GM19467 (cell line): Measurements from ENCODE around the gene REV3L.
"Not testable (repeated sequence)": the region's sequence is repeated elsewhere in the genome, so short reads cannot be mapped to it uniquely, and the experiment has no call there.

Experiments used
- ATAC-seq: cut with Tn5 transposase; IDR thresholded peaks from one replicate; pipeline ENCODE4 v1.9.1; 2021; ENCODE audit warnings: mild to moderate bottlenecking, moderate library complexity; ENCODE audit not compliant: unreplicated experiment

The REV3L gene

DNA sequence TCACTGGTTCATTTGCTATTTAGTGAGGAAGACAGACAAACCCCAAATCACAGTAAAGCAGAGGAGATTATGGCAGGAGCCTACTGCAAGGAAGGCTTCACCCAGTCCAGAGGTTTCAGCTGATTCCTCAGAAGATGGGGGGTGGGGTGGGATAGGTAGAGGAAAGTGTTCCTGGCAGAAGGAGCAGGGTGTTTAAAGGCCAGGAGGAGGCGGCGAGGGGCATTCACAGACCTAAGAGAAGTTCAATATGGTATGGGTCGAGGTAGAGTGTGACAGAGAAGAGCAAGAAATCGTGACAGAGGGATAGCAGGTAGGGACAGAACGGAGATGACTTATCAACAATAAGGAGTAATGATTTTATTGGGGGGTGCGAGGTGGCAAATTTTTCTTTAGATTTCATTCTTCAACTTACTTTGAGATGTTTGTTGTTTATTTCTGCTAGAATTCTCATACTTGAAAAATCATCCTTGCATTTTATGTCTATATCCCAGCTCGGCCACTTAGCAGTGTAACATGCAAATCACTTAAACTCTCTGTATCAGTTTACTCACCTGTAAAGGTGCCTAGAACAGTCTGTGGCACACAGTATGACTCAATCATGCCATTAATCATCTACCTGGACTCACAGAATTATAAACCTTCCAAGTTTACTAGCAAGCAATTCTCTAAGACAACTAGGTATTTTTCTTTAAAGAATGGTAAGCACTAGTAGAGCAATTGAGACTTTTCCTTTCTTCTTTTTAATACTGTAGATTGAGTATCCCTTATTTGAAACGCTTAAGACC lies 176.7 kb downstream of the REV3L start:
- no peak for ATAC-seq

DNA sequence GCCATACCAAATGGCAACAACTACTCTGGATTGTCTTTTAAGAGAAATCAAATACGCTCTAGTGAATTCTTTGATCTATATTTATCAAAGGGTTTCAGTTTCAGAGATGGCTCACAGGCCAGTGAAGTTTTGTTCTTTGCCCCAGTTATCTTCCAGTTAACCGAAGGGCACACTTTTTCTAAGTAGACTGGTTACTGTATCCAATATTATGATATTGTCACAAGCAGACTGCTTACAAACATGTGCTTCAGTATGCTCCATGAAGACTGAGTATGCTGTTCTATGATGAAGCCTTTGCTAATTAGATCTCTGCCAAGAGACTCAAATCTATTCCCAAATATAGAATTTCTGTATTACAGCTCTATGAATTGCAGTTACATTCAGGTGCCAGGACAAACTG lies 181.1 kb downstream of the REV3L start:
- peak; percentile 57 for ATAC-seq

DNA sequence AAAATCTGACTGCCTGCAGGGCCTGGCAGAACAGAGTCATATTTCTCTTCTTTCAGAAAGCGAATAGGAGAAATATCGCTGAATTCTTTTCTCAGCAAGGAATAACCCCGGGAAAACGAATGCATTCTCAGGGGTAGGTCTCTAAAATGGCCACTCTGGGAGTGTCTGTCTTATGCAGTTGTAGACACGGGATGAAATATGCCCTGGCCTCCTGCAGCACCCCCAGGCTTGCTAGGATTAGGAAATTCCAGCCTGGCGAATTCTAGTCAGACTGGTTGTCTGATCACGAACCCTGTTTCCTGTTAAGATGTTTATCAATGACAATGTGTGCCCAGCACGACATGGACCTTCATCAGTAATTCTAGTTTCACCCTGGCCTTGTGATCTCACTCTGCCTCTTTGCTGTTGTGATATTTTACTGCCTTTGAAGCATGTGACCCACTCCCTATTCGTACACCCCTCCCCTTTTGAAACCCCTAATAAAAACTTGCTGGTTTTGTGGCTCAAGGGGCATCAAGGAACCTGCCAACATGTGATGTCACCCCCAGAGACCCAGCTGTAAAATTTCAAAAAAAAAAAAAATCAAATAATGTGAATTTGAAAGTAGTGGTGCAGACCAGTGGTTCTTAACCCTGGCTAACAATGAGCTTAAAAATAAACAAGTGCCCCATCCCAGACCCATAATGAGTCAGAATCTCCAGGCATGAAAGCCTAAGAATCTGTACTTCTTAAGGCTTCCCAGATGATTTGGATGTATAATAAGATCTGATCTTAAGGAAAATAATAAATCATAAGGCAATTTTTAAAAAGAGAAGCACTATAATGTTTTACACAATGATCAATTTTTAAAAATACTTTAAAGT lies 181.8 kb downstream of the REV3L start:
- ATAC-seq: not testable (repeated sequence)

DNA sequence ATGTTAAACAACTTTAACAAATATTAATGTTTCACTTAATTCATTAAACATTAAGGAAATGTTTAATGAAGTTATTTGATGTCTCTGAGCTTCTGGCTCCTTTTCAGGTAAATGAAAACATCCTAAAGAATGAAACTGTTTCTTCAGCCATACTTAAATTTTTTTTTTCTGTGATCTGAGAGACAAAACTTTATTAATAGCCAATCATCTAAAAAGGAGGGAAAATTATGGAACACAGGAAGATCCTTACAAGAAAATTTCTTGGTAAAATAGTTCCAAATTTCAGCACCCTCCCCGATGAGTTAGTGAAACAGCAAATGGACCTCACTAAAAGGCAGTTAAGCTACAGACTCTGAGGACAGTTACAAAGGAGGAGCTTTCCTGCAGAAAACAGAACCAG lies 185.2 kb downstream of the REV3L start:
- no peak for ATAC-seq

DNA sequence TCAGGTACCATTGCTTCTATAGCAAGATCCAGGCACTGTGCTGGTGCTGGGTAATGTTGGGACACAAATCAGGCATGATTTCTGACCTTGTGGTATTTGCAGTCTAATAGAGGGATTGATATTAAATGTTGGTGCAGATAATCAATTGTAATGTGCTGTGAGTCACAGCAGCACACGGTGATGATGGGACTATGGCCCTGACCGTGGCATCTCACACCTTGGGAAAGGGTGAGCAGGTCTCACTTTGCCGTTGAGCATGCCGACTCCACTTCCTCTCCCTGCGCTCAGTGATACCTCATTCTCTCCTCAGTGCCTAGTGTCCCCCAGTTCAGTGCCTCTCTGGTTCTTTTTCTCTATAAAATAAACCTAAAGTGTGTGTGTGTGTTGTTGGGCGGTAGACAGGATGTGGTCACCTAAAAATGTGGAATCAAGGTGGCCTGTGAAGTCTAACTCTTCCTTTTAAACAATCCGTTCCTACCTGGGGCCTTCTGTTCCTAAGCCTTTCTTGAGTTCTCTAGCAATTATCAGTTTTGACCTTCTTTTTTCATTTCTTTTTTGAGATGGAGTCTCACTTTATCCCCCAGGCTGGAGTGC lies 188.5 kb downstream of the REV3L start:
- ATAC-seq: no peak

DNA sequence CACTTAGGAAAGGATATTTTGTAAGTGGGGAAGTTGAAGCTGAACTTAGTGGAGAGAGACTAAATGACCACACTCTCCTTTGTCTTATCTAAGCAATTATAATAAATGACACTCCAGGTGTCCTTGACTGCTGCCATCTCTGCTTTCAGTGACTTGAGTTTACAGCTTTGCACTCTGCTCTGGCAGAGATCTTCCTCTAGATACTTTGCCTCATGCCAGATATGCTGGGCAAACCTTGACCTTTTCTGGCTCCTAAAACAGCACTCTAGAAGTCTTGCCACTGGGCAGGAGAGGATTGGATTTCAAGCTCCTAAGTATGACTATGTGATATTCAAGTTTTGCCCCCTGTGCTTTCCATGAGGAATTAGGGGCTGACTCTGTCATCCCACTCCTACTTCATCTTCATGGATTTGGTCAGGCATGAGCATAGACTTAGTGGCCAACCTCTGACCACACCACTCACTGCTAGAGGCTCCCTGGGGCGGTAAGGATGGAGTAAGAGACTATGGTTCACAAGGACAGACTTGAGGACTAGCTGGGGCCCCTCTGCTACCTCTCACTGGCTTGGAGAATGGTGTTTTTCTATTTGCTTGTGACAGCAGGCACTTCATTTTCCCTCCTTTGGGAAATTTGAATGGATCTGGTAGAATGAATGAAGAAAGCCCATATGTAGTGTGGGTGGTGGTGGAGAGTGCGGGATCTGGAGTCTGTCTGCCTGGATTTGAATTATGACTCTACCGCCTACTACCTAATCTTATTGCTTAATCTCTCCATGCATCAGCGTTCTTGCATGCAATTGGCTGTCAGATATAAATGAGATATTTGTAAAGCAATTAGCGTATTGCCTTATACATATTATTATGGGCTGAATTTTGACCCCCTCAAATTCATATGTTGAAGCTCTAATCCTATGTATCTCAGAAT lies 191.4 kb downstream of the REV3L start:
- ATAC-seq: peak; percentile 21

DNA sequence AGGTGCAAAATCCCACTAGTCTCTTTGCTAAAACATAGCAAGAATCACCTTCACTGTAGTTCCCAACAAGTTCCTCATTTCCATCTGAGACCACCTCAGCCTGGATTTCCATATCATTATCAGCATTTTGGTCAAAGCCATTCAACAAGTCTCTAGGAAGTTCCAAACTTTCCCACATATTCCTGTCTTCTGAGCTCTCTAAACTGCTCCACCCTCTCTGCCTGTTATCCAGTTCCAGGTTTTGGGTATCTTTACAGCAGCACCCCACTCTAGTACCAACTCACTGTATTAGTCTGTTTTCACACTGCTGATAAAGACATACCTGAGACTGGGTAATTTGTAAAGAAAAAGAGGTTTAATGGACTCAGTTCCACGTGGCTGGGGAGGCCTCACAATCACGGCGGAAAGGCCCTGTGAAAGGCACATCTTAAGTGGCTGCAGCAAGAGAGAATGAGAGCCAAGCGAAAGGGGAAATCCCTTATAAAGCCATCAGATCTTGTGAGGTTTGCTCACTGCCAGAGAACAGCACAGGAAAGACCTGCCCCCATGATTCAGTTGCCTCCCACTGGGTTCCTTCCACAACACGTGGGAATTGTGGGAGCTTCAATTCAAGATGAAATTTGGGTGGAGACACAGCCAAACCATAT lies 192.2 kb downstream of the REV3L start:
- ATAC-seq: peak; percentile 85

DNA sequence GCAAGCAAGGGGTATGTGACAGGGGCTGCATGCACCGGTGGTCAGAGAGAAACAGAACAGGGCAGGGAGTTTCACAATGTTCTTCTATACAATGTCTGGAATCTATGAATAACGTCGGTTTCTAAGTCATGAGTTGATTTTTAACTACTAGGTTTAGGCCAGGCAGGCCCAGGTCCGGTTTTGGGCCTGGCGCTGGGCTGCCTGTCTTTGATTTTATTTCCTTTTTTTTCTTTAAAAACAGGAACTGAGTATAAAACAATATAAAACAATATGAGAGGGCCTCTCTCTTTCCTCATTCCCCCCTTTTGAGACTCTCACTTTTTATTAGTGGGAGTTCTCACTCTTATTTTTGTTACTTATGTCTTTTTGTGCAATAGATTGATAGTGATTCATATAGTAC lies 198.7 kb downstream of the REV3L start:
- ATAC-seq: not testable (repeated sequence)

DNA sequence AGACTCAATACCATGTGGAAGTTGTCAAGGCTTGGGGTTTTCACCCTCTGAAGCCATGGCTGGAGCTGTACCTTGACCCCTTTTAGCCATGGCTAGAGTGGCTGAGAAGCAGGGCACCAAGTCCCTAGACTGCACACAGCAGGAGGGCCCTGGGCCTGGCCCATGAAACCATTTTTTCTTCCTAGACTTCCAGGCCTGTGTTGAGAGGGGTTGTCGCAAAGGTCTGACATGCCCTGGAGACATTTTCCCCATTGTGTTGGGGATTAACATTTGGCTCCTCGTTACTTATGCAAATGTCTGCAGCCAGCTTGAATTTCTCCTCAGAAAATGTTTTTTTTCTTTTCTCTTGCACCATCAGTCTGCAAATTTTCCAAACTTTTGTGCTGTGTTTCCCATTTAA lies 199.3 kb downstream of the REV3L start:
- ATAC-seq: no peak

DNA sequence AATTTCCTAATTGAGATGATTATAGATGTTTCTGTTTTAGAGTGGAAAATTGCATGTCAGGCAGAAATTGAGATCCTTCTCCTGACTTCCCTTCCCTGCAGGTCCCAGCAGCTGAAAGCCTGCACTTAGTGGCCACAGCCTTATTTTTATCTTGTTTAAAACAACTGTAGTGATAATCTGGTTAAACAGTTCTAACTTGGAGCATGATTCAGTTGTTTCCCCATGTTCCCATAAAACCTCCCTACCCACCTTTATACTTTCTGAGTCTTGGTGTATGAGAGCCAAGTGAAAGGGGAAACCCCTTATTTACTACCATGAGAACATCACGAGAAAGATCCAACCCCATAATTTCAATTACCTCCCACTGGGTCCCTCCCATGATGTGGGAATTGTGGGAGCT lies 200.5 kb downstream of the REV3L start:
- no peak for ATAC-seq

DNA sequence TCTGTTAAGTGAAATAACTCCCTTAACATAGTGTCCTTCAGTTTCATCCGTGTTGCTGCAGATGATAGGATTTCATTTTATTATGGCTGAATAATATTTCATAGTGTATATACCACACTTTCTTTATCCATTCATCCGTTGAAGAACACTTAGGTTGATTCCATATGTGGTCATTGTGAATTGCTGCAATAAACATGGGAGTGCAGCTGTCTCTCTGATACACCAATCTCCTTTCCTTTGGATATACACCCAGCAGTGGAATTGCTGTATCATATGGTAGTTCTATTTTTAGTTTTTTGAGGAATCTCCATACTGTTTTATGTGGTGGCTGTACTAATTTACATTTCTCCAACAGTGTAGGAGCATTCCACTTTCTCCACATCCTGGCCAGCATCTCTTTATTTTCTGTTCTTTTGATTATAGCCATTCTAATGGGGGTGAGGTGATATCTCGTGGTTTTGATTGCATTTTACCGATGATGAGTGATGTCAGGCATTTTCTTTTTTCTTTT lies 202.5 kb downstream of the REV3L start:
- ATAC-seq: no peak

DNA sequence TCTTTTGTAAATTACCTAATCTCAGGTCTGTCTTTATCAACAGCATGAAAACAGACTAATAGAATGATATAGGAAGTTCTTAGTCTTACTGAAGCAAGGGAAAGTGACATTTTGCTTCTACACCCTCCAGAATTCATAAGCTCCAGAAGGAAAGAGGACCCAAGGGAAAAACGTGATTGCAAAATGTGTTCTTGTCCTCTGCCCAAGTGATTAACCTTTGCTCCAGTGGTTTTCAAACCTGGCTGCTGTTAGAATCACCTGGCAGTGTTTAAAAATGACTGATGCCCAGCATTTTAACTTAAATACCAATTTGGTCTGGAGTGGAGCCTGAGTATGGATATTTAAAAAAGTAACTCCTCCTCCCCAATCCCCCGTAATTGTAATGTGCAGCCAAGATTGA lies 204.3 kb downstream of the REV3L start:
- ATAC-seq: no peak

DNA sequence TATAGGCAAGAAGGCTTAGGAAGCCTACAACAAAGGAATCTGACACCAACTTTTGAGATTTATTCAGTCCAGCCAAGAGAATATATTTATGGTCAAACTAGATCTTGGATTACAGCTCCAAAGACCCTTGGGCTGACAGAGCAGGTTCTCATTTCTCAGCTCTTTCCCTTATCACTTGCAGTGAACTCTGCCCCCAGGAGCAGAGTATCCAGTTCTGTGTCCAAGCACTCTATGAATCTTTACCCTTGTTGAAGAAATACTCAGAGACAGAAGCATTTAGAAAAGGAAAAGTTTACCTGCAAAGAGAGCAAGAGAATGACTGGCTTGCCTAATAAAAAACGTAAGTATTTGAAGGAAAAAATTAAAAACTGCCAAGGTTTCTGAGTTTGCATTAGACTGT lies 205.2 kb downstream of the REV3L start:
- ATAC-seq: no peak

DNA sequence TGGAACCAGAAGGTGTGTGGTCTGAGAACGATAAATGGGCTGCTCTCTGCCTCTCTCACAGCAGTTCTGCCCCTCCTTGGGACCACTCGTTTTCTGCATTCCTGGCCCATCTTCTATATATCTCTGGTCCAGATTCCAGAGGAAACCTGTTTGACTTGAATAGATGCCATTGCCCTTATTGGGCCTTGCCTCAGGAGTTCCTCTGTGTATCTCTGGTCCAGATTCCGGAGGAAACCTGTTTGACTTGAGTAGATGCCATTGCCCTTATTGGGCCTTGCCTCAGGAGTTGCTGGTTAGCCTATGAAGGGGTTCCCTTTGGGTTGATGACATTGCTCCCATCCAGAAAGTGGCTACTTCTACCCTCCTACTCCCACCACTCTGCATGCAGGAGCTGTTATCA lies 206.3 kb downstream of the REV3L start:
- ATAC-seq: no peak

DNA sequence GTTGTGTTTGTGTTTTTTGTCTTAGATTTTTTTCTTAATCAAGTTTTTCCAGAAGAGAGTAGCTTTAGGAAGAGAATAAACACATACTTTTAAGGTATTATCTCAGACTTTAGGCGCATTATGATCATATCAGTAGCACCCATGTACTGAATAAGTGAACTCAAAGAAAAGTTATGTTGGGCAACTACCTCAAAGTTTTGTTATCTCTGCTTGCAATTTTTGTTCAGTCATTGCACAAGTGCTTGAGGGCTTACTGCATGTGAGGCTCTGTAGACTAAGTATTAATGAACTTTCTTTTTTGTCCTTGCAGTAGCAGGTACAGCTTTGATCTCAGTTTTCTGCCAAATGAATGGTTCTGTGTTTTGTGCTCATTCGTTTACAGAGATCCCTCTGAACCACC lies 206.7 kb downstream of the REV3L start:
- no peak for ATAC-seq

DNA sequence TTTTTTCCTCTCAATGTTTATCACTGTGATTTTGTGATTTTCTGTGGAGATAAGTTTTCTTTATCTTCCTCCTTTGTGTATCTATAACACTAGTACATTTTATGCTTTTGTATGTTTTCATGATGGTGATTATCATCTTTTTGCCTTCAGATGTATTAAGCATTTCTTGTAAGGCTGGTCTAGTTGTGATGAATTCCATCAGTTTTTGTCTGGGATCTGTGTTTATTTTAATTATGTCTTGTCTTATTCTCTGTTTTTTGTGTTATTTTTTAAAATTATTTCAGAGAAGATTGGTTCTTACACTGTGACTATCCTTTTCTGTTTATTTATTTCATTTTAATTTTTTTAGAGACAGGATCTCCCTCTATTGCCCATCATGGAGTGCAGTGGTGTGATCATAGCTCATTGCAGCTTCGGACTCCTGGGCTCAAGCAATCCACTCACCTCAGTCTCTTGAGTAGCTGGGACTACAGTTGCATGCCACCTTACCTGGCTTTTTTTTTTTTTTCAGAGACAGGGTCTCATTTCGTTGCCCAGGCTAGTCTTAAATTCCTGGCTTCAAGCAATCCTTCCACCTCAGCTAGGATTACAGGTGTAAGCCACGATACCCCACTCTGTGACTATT lies 208.3 kb downstream of the REV3L start:
- no peak for ATAC-seq

DNA sequence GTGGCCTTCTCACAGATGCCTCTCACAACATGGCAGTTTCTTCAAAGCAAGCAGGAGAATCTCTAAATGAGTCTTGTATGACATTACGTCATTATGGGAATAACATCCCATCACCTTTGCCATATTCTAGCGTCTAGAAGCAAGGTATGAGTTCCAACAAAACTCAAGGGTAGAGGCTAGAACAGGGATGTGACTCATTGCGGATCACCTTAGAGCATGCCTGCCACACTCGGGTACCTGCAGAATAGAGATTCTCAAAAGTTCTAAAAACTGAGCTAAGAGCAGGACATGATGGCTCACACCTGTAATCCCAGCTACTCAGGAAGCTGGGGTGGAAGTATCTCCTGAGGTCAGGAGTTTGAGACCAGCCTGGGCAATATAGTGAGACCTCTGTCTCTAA lies 212.9 kb downstream of the REV3L start:
- ATAC-seq: no peak

DNA sequence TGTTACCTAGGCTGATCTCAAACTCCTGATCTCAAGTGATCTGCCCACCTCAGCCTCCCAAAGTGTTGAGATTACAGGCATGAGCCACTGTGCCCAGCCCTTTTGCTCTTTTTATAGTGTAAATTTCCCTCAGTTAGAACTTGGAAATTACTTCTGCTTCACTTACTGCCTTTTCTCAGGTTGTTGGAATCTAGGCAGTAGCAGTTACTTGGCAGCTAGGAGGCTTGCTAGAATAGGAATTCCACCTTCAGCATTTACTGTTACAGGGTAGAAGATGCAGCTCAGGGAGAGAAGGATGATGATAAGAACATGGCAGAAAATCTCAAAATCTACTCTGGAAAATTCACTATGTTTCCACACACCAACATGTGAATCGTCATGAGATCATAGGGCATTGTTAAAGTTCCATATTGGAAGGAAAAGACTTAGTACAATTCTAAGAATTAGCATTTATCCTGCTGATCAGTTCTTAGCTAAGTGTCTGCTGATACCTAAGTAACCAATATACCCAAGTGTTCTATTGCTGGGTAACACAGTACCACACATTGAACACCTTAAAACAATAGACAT lies 213.5 kb downstream of the REV3L start:
- ATAC-seq: no peak

DNA sequence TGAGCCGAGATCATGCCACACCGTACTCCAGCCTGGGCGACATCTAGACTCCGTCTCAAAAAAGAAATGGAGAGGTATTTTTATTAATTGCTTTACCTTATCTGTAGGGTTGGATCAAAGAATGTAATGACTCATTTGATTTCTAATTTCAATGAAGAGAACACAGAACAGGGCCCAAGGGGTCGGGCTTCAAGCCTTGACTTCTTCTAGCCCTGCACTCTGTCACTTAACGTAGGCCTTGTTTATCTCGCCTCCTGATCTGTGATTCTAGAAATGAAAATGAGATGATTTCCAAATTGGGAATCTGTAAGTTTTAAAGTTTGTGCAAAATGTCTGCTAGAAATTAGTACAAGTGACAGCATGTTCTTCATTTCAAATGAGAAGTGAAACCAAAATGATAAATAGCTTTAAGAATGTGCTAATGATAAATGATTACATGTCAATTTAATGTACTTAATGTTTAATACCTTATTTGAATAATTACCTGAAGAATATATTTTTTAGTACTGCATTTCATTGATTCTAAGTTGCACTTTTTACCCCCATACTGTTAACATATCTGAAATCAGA lies 215.2 kb downstream of the REV3L start:
- no peak for ATAC-seq
